Measurements from ENCODE around the gene XAF1.
"Not testable (repeated sequence)": the region's sequence is repeated elsewhere in the genome, so short reads cannot be mapped to it uniquely, and the experiment has no call there.

XAF1 gene

DNA sequence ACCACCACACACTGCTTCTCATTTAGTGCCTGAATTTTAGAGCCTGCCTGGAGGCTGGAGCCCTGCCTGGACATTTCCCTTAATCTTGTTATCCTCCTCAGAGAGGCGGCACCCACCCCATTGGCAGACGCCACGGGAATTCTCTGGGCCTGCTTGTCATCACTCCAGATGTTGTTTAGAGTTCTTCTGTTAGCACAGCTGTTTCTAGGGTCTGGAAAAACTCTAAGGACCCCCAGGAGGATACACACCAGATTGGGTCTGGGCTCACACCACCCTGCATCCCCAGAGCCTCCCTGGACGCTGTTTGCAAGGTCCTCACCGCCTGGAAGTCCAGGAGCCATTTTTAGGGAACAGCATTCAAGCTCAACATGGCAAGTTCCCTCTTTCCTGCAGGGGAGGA lies 565 bp upstream of the XAF1 start:
- no peak for DNase-seq

DNA sequence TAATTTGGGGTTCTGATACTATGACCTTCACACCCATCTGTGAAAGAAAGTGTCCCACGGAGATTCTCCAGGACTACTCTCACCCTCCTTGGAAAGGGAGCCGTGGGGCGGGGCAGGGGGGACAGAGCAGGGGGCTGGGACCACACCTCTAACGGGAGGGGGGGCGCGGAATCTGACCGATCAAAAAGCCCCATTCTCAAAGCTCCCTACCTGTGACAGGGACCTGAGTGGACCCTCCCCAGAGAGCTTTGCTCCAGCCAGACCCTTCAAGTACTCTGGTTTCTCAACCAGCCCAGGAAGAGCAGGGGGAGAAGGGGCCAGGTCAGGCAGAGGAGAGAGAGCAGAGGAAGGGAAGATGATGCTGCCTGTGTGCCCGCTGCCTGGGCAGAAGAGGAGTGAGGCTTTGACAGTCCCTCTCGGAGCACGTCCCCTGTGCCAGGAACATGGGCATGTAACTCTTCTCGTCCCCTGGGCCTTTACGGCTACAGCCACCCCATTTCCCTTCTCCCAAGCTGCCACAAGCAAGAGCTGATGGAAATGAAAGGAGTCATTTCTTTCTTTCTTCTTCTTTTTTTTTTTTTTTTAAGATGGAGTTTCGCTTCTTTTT lies 682 bp downstream of the XAF1 start:
- no peak for DNase-seq

DNA sequence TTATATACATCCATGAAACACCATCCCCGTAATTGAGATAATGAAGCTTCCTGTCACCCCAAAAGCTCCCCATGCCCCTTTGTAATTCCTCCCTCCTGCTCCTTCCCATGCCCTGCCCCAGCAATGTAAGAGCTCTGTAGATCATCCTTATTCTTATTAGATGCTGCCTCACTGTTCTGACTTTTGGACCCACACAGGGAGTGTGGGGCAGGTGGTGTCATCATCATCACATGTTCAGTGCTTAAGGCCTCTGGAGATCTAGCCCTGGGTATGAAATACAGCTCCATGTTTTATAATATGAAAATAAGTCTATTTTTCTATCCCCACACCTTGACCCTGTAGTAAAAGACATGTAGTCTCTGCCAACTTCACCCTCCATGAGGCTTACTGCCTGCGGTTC lies 1.9 kb downstream of the XAF1 start:
- no peak for DNase-seq

DNA sequence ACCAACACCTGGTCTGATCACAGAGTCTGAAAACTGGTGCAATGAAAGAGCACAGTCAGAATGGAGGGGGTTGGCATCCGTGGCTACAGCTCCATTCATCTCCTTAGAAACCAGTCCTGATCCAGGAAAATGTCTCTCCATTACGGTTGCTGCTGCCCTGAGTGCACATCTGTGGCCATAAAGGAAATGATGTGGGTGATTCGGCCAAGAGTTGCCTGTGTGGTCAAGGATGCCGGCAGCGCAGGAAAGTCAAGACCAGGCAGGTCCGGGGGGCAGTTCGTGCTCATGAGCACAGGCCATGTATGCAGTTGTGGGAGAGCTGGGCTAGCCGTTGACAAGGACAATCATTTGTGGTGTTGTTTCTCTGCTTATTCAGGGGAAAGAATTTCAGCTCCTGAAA lies 5.9 kb downstream of the XAF1 start:
- DNase-seq: no peak

DNA sequence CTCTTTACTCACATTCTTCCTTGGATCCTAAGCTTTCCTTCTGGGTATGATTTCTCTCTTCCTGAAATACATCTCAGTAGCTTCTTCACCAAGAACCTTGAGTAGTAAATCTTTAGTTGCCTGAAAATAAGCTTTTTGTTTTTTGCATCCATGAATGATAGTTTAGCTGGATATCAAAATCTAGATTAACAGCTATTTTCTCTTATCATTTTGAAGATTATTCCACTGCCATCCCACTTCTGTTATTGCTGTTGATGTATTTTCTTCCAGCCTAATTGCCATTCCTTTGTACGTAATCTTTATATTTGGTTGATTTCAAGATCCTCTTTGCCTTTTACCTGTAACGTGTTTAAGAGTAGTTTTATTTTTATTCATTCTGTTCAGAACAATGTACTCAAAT lies 12.6 kb downstream of the XAF1 start:
- no peak for DNase-seq

DNA sequence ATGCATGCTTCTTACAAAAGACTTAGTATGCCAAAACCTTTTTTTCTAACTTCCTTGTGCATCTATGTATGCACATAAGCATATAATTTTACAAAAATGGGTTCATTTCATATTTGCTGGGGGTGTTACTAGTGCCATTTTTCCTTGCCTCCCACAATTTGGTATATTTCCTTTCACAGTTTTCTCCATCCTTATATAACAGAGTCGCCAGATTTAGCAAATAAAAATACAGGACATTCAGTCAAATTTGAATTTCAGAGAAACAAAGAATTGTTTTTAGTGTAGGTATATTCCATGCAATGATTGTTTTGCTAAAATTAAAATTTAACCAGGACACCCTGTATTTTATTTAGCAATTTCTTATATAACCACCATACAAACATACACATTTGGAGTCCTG lies 16.2 kb downstream of the XAF1 start:
- no peak for DNase-seq

DNA sequence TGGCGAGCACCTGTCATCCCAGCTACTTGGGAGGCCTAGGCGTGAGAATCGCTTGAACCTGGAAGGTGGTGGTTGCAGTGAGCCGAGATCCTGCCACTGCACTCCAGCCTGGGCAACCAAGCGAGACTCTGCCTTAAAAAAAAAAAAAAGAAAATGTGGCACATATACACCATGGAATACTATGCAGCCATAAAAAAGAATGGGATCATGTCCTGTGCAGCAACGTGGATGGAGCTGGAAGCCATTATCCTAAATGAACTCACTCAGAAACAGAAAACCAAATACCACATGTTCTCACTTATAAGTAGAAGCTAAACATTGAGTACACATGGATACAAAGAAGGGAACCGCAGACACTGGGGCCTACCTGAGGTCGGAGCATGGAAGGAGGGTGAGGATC lies 19.1 kb downstream of the XAF1 start:
- DNase-seq: not testable (repeated sequence)

DNA sequence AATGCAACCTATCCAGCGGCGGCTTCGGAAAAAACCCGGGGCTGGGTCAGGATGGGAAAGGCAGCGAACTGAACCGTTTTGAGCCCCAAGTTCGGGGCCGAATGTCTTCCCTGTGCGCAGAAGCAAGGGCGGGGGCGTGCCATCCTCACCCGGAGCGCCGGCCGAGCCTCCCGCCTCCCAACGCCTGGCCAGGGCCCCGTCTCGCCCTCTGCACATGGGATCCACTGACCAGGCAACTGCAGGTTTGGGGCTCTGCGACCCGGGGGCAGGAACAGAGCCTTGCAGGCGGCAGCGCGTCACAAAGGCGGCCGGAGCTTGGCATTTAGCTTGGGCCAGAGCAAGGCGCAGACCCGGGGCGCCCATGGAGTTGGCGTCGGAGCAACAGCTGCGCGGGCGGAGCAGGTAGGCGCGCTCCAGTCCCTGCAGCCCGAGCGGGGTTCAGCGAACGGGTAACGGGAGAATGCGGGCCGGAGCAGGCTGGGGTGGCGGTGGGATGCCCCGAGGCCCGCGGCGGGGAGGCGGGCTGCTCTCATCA lies 20.1 kb downstream of the XAF1 start, which contains the start of gene FBXO39:
TSS of gene FBXO39 (plus strand) at position 345 of the 535 bp plus-strand sequence. CDS start 3,654 bp downstream, outside the sequence.
- DNase-seq: no peak

DNA sequence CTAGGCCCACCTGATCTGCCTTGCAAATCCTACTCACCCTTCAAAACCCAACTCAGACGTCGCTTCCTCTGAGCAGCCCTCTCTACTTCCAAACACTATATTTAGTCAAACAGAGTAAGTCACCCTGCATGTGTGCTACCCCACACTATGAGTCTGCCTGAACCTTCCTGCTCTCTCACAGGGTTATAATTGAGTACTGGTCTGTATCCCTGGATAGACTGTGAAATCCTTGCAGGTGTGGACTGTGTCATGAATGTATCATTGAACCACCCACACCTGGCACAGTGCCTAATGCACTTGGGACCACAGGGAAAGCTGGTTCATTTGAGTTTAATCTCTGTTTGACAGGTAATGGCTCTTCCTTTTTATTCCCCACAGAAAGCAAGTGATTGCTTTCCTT lies 23.6 kb downstream of the XAF1 start:
- DNase-seq: no peak

DNA sequence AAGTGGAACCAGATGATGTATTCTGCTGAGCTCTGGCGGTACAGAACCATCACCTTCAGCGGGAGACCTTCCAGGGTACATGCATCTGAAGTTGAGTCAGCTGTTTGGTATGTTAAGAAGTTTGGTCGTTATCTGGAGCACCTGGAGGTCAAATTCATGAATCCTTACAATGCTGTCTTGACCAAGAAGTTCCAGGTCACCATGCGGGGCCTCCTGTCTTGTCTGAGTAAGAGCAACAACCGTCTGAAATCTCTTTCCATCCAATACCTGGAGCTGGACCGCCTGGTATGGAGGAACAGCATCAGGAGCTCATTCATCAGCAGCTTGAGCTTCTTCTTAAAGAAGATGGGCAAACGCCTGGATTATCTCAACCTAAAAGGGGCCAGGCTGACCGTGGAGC lies 24.2 kb downstream of the XAF1 start:
- no peak for DNase-seq

DNA sequence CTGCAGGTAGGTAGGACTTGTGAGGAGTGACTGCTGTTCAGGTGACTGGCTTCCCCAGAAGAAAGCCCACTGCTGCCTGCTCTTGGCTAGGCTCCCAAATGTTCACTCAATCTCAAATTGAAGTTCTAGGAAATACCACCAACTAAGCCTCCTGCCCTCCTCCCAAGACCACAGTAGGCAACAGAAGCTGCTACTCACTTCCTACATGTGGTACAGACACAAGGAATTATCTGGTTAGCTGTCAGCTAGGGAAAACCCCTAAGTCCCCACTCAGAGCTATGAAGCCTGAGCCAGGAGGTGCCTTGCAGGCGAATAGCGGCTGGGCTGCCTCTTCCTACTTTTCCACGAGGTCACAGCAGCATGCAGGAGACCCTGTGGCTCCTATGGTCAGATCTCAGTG lies 25.0 kb downstream of the XAF1 start:
- DNase-seq: no peak

DNA sequence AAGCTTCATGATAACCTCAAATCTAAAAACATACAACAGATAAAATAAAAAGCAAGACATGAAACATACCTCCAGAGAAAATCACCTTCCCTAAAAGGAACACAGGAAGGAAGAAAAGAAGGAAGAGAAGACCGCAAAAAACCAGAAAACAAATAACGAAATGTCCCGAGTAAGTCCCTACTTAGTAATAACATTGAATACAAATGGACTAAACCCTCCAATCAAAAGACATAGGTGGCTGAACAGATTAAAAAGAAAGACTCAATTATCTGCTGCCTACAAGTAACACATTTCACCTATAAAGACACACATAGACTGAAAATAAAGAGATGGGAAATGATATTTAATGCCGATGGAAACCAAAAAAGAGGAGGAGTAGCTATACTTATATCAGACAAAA lies 26.4 kb downstream of the XAF1 start:
- DNase-seq: no peak

DNA sequence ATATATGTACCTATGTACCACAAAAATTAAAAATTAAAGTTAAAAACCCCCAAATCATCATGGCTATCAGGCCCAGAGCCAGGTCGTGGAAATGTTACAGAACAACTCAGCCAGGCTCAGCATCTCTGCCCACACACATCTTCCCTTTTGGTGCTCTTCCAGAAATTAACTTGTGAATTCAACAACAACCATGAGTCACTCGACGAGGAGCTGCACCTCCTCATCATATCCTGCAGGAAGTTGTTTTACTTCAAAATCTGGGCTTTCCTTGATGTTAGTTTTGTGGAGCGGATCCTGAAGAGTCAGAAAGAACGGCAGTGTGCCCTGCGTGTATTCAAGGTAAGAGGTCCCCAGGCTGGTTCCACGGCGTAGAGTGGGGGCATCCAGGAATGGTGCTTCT lies 30.8 kb downstream of the XAF1 start:
- DNase-seq: no peak

DNA sequence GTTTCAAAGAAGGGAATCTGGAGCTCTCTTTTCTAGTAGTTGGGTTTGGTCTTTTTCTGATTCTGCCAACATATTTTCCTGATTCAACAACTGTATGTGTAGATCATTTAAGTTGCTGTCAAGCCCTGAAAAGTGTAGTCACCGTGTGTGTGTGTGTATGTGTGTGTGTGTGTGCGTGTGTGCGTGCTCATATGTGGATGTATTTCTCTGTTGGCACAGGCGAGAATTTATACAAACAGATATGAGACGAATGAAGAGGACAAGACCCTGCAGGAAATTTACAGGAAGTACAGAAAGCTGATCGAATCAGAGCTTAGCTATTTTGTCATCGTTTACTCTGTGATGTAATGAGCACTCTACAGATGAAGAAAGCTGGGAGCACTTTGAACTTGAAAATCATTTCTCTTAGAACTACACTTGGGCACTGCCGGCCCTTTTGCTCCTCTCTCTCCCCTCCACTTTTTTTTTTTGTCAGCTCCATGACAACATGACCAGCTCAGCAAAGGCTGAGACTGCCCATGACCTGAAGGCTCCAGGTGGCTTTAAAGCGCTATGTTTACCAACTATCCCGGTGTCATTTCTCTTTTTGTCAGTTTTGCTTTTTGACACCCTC lies 31.3 kb downstream of the XAF1 start:
- no peak for DNase-seq

DNA sequence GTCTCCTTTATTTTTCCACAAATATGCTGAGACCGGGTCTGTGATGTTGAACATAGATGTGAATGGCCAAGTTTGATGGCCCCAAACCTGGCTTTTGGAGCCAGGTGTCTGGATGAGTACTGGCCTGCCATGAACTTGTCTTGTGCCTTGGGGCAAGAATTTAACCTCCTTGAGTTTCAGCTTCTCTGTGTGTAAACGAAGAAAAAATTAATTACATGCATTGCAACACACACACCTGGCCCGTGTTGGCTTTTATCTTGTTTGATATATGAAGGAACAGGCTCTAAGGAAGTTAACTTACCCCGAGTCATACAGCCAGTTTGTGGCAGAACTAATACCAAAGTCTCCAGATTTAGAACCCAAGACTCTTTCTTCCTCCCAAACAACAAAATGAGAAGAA lies 33.3 kb downstream of the XAF1 start:
- DNase-seq: no peak

DNA sequence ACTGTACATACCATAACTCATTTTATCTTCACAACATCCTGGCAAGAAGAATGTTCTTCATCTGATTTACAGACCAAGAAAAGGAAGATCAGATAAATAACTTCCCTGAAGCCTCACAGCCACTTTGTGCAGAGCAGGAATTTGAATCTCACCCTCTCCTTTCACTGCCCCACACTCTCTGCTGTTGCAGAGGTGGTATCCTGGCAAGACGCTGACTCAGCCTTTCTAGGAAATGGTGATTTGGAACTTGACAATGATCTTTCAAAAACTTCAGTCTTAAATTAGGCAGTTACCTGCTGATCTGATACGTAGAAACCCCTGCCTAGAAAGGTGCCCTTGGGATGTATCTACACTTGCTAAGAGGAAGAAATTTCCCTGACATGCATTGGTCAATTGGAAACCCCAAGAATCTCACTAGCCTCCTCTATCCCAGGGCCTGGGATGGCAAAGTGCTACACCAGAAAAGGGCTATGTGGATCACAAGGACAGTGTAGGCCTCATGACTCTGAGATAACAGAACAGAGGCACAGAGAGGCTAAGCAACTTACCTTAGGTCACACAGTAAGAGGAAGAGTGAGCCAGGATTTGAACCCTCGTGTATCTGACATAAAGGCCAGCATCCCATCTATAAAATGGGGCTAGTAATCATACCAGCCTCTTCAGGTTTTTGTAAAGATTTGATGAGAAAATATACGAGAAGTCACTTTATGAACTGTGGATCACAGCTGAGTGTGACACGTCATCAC lies 38.1 kb downstream of the XAF1 start:
- DNase-seq: no peak

DNA sequence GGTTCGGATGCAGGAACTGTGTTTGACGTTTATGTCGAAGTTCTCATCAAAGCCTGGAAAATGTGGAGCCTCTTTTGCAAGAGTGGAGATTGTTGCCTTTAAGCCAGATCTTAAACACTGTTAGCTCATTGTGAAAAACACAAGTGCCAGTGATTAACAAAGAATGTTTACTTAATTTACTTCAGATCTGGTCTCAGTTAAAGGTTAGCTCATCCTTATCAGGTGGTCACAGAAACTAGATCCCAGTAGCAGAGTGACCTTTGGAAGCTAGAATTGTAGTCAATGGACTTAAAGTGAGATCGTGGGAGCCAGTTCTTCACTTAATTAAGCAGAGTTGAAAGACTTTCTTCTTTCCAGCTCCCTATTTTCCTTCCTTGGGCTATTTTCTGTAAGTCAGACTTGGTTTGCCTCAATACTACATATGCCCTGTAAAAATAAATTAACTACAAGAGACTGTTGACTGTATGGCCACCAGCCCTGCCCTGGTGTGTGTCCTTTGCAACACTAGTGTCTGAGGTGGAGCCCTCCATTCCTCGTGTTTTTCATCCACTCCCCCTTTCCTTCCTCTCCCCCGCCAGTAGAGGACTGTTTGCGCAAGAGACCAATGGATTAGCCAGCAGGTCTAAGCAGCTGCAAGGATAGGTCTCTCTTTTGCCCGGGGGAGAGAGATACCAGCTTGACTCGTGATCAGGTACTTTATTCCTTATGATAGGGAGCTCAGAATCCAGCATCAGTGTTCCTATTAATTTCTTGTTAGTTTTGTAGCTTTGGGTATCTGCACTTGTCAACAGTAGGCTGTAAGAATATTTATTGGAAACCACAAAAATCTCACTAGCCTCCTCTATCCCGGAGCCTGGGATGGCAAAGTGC lies 40.4 kb downstream of the XAF1 start:
- no peak for DNase-seq

DNA sequence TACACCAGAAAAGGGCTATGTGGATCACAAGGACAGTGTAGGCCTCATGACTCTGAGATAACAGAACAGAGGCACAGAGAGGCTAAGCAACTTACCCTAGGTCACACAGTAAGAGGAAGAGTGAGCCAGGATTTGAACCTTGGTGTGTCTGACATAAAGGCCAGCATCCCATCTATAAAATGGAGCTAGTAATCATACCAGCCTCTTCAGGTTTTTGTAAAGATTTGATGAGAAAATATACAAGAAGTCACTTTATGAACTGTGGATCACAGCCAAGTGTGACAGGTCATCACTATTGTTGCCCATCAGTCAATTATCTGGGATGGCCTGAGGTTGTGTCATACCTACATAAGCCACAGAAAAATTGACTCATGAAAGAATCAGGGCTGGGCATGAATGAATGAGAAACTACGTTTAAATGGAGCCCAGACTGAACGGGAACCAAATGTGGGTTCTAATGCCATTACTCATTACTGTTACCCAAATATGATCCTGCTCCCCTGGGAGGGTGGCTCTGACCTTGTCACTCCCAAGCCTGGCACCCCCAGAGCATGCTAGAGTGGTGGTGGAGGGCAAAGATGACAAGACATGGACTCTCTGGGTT lies 41.1 kb downstream of the XAF1 start:
- no peak for DNase-seq

DNA sequence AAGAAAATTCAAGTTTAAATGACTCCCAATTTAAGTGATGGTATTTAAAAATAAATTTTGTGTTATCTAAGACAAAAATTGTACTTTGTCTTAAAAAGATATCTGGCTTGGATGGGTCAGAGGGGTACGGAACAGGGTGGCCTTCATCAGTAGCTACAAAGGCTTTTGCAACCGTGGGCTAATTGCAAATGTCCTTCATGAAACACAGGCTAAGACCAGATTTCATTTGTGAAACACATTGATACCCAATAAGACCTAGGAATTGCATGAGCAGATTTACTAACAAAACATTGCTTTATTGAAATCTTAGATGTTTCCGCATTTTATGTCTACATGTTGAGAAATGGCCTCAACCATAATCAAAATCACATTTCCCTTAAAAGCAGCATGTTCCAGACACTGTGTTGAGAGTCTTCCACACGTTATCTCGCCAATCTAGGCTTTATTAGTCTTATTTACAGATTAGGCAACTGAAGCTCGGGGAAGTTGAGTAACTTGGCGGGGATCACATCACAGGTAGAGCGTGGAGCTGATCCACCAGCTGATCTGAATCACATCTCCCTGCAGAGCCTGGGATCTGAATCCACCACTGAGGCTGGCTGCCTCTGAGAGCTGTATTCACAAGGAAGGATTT lies 42.0 kb downstream of the XAF1 start:
- no peak for DNase-seq

DNA sequence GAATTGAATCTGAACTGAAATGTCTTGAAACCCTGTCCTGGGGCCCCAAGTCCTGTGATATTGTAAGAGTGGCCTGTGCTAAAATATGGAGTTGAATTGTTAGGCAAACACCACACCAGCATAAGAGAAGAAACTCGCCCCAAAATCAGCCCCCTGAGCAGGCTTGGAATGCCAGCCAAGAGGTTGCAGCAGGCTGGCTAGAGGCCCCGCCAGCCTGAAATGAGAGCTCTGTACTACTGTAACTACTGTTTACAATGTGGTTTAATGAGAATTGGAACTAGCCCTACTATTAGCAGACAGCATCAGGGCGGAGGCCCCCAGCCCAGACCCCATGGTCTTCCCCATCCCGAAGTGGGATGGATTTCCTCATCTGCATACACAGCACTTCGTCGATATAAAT lies 43.9 kb downstream of the XAF1 start:
- no peak for DNase-seq

DNA sequence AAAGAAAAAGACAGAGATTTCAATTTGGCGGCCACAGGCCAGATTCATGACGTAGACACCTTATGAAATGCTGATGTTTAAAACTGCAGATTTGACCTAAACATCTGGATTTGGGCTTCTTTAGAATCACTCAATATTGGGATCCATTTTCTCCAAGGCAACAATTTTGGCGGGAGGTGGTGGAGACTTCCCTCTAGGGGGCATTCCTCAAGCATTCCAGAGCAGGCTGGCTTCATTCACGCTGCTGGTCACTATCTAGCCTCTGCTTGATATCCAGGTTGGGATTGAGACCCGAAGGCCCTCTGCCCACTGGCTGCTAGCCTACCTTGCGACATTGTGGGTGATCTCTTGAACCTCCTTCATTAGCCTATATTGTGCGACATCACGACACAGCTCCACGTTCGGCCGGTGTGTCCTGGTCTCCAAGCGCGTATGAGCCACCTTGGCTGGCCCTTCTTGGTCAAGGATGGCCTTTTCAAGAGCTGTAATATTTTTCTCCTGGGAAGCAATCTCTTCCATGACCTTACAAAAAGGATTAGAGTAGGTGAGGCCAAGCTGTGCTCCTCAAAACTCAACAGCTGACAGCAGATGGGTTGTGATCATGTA lies 44.7 kb downstream of the XAF1 start:
- DNase-seq: no peak

DNA sequence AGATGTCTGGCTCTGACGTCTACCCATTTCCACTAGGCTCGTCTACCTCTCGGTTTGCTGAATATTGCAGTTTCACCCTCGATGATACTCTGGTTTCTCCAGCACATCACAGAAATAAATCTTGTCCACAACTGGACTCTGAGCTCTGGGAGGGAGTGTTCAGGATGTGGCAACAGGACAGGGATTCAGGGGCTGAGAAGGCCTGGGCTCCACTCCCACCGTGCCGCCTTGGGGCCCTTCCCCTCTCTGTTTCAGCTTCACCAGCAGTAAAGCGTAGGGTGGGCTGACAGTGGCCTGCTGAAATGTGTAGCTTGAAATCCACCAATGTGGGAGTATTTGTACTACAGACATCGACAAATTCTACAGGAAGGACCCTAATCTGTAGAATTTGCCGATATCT lies 55.7 kb downstream of the XAF1 start:
- DNase-seq: no peak
